ENCODE data around the gene PLOD1.
"Not testable (repeated sequence)": the region's sequence is repeated elsewhere in the genome, so short reads cannot be mapped to it uniquely, and the experiment has no call there.

Gene PLOD1

DNA sequence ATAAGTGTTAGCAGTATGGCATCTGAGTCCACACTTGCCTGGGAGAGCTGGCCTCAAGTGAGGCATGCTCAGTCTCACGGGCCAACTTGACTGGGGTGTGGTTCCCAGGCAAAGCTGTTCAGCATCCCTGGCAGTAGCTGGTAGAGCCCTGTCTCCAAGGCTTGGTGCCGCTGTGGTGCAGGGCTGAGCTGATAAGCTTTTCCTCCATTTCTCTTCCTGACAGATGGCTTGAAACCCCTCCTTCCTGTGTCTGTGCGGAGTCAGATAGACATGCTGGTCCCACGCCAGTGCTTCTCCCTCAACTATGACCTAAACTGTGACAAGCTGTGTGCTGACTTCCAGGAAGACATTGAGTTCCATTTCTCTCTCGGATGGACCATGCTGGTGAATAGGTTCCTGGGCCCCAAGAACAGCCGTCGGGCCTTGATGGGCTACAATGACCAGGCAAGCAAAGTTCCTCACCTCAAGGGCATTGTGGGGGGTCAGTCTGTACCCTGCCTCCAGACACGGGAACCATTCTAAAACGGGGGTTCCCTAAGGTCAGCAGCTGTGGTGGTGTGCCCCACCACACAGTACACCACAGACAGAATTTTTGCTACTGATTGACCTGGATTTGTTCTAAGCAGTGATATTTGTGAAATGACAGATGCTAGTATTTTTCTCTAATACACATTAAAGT, 71.1 kb downstream of the PLOD1 start:
- no peak for DNase-seq (ENCODE audit: low read depth in 3 of 3)

DNA sequence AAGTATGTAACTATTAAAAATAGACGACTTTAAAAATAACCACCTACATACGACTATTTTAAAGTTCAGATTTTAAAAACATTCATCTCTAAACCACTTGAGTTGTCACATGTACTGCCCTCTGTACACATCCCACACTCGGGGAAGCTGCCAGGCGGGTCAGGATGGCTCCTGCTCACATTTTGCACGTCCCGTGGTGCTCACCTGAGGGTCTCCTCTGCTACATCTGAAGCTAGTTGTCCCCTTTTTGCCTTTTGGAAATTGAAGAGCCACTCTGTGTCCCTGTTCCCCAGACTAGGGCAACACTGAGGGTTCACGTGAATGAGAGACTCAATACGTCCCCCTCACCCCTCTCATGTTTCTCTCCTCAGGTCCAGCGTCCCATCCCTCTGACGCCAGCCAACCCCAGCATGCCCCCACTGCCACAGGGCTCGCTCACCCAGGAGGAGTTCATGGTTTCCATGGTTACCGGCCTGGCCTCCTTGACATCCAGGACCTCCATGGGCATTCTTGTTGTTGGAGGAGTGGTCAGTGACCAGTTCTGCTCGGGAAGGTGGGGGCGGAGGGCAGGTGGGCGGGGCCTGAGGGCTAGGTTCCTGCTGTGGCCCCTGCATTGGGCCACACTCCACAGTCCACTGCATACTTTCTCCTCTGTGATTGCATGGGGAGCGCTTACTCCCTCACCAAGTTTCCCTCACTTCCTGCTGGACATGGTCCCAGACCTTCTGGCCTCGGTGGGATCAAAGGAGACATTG, 71.8 kb downstream of the PLOD1 start:
- no peak for DNase-seq (ENCODE audit: low read depth in 3 of 3)

DNA sequence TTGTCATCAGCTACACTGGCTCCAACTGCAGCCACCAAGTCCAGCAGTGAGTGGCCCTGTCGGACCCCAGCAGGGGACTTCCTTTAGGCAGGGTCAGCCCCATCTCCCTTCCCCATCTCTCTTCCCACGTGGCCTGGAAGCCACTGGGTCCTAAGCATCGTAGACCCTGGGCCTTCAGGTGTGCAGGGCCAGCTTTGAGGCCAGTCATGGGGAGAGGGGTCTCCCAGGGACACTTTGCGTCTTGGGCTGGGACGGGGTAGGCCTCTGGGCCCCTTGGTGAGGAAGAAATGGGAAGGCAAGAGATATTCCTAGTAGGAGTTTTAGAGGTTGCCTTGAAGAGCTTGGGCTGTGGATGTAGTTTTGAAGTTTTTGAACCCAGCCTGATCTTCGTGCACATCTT, 72.7 kb downstream of the PLOD1 start:
- no peak for DNase-seq (ENCODE audit: low read depth in 3 of 3)

DNA sequence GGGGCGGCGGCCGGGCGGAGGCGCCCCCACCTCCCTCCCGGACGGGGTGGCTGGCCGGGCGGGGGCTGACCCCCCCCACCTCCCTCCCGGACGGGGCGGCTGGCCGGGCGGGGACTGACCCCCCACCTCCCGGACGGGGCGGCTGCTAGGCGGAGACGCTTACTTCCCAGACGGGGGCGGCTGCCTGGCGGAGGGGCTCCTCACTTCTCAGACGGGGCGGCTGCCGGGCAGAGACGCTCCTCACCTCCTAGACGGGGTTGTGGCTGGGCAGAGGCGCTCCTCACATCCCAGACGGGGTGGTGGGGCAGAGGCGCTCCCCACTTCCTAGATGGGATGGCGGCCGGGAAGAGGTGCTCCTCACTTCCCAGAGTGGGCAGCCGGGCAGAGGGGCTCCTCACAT, 73.8 kb downstream of the PLOD1 start:
- not testable (repeated sequence) for DNase-seq (ENCODE audit: low read depth in 3 of 3)

DNA sequence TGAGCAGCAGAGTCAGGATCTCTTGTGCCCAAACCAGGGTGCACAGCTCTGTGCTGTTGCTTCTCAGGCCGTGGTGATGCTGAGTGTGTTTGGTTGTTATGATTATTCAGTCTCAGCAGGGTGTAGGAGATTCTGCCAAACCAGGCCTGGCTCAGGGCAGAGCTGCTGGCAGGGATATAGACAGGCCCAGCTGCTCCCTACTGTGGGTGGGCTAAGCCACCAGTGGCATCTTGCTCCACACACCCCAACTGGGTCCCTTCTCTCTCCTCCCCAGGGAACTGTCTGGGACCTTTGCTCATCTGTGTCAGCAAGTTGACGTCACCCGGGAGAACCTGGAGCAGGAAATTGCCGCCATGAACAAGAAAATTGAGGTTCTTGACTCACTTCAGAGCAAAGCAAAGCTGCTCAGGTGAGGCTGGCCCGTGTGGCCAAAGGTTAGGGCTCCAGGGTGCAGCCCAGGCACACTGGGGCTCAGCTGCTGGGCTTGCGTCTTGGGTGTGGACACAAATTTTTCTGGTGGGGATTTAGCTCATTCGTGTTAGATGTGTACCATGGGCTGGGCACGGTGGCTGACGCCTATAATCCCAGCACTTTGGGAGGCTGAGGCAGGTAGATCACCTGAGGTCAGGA, 74.9 kb downstream of the PLOD1 start:
- DNase-seq (ENCODE audit: low read depth in 3 of 3): no peak

DNA sequence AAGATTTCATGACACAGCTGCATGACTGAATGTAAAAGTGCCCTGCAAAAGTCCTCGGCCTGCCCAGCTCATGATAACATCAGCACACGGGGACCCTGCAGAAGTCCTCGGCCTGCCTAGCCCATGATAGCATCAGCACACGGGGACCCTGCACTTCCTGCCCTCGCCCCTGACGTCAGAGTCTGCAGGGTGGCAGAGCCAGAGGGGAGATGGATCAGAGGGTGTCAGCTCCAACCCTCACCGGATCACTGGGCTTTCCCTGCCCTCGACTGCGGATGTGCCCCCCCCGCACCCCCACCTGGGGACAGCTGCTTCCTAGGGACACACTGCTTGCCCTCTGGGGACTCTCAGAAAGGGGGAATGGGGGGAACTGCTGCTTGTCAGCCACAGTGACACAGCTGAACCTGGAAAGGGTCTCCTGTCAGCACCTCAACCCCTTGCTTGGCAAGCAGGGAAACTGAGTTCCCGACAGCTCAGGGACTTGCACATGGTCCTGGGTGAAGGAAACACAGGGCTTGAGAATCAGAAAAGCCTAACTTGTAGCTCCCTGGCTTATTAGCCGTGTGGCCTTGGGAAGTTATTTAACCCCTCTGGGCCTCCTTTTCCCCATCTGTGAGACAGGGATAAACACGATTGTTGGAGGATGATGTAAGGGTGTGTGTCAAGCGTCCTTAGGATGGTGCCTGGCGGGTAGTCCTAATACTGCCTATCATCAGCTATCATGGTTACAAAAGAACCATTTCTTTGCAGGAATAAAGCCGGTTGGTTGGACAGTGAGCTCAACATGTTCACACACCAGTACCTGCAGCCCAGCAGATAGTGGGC, 76.4 kb downstream of the PLOD1 start:
- DNase-seq (ENCODE audit: low read depth in 3 of 3): no peak

DNA sequence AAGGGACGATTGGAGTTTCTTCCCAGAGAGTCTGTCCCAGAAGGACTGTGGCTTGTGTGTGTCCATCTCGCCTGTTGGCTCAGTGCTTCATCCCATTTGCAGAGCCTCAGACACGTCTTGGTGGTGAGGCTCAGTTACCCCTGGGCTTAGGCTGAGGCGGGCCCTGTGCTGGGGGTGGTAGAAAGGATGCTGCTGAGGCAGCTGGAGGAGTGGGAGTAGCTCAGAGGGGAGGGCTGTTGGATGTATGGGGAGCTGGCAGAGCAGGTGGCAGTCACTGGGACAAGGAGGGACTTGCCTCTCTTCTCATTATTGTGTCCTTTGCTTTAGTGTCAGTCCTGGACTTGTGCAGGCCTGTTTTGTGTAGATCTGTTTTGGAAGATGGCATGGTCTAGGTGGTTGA, 77.5 kb downstream of the PLOD1 start:
- no peak for DNase-seq (ENCODE audit: low read depth in 3 of 3)

DNA sequence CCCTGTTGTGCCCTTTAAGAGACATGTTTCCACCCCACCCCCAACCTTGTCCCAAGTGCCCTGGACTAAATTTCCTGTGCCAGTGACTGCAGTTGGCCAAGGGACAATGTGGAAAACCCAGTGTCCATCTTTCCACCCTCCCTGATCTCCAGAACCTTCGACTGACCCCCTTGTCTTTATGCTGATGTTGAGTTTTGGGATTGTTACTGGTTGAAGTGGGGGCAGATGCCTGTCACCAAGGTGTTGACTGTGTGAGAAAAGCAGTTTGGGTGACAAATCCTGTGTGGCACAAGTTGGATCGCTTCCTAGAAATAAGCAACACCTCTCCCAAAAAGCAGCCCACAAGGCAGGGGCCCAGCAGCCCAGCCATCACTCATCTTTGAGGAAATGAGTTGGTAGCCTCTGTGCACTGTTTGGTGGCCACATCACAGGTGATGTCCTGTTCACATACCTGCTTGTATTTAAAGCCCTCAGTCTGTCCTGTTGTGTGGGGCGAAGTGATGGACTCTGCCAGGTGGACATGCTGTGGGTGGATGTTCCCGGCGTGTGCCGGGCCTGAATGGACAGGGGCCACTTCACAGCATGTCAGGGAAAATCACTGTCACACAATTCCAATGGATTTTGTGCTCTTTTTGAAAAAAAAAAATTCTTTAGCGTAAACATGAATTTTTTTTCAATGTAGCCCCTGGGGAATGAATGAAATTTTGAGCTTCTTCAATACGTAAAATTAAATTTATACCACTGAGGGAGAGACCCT, 78.2 kb downstream of the PLOD1 start:
- no peak for DNase-seq (ENCODE audit: low read depth in 3 of 3)

DNA sequence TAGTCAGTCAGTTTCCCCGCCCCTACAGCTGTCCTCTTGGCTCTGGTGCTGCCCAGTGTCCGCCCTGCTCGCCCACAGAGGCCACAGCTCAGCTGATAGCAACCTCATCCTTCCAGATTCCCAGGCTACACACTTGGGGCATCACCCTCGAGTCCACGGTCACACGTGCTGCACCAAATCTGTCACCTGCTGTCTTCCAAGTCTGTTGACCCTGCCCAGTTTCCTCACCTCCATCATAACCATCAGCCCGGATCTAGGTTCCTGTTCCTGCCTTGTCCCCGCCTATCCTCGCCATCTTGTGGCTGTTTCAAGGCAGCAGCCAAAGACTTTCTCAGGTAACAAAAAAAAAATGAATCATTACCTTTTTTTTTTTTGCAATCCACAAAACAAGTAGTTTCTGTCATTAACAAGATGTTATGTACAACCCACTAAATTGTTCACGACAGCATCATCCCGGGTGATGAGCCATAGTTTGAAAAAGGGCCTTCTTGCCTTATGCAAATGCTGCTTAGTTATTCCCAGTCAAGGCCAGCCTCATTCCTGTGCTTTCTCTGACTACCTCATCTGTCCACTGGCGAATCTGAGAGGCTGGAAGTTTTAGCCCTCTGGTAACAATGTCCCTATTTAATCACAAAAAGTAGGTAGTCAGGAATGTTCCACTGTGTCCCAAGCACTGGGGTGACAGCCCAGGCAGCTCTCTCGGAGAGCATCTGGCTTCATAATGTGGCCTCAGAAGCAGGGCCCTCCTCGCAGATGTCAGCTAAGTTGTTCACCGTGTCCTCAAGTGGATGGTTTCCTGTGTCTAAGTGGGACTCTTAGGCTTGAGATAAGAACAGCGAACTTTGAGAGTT, 79.8 kb downstream of the PLOD1 start:
- DNase-seq (ENCODE audit: low read depth in 3 of 3): no peak

DNA sequence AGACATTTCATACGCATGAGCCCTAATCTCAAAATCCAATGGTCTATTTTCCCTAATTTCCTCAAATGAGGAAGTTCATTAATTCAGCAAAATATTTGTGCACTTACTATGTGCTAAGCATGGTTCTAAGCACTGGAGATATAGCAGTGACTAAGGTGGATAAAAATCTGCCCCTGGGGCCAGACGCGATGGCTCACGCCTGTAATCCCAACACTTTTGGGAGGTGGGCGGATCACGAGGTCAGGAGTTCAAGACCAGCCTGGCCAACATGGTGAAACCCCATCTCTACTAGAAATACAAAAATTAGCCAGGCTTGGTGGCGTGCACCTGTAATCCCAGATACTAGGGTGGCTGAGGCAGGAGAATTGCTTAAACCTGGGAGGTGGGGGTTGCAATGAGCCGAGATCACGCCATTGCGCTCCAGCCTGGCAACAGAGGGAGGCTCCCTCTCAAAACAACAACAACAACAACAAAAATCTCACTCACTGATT, 80.5 kb downstream of the PLOD1 start:
- DNase-seq (ENCODE audit: low read depth in 3 of 3): no peak

DNA sequence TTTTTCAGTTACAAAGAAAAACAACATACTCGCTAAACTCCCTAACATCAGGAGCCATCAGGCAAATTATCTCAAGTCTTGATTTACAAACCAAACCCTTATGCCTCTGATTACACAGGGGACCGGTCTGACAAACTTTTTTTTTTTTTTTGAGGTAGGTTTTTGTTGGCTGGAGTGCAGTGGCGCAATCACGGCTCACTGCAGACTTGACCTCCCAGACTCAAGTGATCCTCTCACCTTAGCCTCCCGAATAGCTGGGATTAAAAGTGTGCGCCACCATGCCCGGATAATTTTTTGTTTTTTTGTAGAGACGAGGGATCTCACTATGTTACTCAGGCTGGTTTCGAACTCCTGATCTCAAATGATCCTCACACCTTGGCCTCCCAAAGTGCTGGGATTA, 81.0 kb downstream of the PLOD1 start:
- DNase-seq (ENCODE audit: low read depth in 3 of 3): no peak

DNA sequence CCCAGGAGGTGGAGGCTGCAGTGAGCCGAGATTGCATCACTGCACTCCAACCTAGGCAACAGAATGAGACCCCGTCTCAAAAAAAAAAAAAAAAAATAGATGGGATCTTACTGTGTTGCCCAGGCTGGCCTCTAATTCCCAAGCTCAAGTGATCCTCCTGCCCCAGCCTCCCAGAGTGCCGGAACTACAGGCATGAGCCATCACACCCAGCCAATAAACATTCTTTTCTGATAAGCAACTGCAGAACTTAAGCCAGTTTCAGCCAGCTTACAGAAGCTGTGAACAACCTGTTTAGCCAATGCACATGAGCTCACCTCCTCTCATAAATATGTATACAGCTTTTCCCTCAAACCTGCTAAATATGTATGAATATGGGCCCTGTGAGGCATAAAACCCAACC, 81.7 kb downstream of the PLOD1 start:
- DNase-seq (ENCODE audit: low read depth in 3 of 3): no peak

DNA sequence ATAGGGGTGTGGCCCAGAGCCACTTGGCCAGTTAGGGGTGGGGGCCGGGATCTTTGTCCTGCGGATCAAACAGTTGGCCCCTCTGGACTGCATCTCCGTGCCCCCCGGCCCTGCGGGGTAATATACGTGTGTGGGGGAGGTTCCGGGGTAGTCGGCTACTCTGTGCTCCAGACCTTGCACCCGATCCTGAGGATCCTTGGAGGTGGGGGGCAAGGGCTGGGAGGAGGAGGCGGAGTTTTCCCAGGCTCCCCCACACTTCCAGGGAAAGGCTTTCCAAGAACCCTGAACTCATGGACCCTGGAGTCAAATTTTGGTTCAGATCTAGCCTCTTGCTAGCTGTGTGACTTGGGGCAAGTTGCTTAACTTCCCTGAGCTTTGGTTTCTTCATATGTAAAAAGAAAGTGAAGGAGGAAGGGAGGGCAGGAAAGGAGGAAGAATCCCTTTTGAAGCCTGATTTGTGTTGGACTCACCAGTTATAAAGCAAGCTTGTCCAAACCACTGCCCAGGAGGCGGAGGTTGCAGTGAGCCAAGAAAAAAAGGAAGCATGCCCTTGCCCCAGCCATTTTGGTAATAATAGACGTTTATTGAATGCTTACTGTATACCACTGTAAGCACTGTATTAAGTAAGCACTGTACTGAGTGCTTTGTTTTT, 85.5 kb downstream of the PLOD1 start:
- no peak for DNase-seq (ENCODE audit: low read depth in 3 of 3)

DNA sequence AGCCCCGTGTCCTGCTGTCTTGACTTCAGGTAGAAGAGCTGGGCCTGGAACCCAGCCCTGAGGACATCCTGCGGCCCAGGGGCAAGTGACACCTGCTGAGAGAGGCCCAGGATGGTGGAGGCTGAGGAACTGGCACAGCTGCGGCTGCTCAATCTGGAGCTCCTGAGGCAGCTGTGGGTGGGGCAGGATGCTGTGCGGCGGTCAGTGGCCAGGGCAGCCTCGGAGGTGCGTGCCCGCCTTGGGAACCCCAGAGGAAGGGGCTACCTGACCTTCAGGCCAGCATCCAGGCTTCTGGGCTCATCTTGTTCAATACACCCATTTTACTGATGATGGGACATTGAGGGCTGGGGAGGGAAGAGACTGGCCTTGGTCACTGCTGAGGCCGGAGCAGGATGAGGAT, 87.1 kb downstream of the PLOD1 start:
- DNase-seq (ENCODE audit: low read depth in 3 of 3): no peak

DNA sequence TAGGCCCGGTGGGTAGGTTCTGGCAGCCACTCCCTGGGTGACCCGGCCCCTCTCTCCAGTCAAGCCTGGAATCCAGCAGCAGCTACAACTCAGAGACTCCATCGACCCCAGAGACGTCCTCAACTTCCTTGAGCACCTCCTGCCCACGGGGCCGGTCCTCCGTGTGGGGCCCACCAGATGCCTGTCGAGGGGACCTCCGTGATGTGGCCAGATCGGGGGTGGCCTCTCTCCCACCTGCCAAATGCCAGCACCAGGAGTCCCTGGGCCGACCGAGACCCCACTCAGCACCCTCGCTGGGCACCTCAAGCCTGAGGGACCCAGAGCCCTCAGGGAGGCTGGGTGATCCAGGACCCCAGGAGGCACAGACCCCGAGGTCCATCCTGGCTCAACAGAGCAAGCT, 87.5 kb downstream of the PLOD1 start:
- no peak for DNase-seq (ENCODE audit: low read depth in 3 of 3)
